ENCODE results near the gene PML.
"Not testable (repeated sequence)": the region's sequence is repeated elsewhere in the genome, so short reads cannot be mapped to it uniquely, and the experiment has no call there.

DNA sequence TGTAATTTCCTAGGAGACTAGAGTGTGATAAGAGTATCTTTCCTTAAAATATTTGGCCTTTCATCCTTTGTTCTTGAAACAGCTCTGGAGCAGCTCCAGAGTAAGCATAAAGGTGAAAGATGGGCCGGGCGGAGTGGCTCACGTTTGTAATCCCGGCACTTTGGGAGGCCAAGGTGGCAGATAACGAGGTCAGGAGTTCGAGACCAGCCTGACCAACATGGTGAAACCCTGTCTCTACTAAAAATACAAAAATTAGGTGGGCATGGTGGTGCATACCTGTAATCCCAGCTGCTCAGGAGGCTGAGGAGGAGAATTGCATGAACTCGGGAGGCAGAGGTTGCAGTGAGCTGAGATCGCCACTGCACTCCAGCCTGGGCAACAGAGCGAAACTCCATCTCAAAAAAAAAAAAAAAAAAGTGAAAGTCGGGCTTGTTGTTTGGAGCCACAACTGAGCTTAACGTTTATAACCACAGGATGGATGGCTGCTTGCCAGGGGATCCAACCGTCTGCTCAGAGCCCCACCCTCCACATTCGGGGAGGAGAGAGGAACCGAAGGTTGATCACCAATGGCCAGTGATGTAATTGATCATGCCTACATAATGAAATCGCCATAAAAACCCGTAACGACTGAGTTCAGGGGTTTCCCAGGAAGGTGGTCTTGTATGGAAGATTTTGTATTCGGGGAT, 18.9 kb upstream of the PML start:
- TF ChIP-seq, protein P1, sequence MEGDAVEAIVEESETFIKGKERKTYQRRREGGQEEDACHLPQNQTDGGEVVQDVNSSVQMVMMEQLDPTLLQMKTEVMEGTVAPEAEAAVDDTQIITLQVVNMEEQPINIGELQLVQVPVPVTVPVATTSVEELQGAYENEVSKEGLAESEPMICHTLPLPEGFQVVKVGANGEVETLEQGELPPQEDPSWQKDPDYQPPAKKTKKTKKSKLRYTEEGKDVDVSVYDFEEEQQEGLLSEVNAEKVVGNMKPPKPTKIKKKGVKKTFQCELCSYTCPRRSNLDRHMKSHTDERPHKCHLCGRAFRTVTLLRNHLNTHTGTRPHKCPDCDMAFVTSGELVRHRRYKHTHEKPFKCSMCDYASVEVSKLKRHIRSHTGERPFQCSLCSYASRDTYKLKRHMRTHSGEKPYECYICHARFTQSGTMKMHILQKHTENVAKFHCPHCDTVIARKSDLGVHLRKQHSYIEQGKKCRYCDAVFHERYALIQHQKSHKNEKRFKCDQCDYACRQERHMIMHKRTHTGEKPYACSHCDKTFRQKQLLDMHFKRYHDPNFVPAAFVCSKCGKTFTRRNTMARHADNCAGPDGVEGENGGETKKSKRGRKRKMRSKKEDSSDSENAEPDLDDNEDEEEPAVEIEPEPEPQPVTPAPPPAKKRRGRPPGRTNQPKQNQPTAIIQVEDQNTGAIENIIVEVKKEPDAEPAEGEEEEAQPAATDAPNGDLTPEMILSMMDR (optimal IDR thresholded peaks at IDR 0.05 in 1 of 3, IDR thresholded peaks at IDR 0.05 in 1 of 3, conservative IDR thresholded peaks at IDR 0.05 in 1 of 3; ENCODE audit: extremely low read depth in 1 of 3, insufficient read depth in 2 of 3, low read length in 3 of 3), result not testable (repeated sequence)
- TF ChIP-seq EZH2 (IDR thresholded peaks at IDR 0.05; ENCODE audit: low read length), result not testable (repeated sequence)

All from keratinocyte (primary cell).